GM19099 (cell line): Measurements from ENCODE around the gene FHIP1B.

Source experiments
- POLR2A ChIP-seq: IDR thresholded peaks from 3 replicates; pipeline ENCODE4 v1.6.1; 2011; ENCODE audit warnings: low read depth; ENCODE audit not compliant: insufficient read length; ENCODE audit errors: extremely low read depth

Gene FHIP1B

DNA sequence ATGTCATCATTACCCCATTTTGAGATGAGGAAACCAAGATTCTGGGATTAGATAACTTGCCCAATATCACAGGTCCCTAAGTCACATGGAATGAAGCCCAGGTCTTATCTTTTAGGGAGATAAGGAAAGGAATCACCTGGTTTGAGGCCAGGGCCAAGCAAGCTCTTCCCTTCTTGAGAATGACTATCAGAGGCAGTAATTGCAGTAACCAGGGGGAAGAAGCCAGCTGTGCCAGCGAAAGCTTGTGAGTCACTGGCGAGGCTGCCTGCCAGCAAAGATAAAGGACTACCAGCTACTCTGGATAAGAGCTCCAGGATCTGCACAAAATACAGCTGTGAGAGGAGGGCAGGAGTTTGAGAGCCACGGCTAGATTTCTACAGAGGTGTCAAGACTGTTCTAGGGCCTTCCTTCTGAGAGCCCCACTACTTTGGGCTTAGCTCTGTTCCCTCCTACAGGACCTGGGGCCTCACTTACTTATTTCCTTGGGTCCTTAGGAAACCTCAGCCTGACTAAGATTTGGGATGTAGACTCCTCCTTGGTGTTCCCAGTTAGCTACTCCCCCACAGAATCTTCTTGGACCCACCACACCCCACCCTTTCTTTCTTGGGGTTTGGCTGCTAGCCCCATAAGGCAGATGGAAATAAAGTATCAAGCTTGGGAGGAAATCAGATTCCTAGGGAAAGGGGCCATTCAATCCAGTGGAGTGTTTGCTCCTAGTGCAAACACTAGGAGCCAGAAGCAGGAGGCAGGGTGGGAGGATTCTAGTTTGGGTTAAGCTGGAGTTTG, 15.5 kb upstream of the FHIP1B start:
- TF ChIP-seq POLR2A, result no peak

DNA sequence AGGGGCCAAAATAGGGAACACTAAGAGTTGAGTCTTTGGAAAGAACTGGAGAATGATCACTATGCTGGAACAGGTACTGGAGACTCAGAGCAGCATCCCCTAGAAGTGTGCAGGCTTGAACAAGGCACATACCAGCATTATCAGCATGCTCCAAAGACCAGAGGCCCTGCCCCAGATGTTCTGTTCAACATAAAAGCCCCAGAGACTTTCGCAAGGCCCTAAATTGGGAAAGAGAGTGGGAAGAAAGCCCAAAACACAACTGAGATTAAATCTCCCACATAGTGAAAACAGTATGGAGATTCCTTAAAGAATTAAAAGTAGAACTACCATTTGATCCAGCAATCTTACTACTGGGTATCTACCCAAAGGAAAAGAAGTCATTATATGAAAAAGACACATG, 13.8 kb upstream of the FHIP1B start:
- no peak for TF ChIP-seq POLR2A

DNA sequence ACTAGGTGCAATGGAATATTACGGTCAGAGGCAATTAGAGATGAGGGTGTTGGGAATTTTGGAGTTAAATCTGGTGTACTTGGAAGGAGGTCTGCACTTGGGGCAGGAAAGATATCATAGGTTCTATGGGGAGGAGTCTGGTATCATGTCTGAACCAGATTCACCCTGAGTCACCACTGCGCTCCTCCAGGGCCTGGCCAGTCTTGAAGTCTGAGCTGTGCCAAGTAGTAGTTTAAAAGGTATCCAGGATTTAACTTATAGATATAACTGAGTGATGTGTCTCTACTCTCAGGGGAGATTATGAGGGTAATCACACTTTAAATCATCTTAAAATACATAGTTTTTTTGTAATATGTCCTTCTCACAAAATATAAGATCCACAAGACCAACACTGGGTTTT, 11.1 kb upstream of the FHIP1B start:
- no peak for TF ChIP-seq POLR2A

DNA sequence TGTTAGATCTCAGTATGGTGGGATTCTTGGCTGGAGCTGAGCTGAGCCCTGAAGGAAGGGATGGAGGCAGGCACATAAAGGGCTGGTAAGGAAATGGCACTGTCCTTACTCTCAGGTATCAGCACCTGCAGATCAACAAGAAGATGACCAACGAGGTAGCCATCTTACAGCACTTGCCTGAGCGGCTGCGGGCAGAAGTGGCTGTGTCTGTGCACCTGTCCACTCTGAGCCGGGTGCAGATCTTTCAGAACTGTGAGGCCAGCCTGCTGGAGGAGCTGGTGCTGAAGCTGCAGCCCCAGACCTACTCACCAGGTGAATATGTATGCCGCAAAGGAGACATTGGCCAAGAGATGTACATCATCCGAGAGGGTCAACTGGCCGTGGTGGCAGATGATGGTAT, 6.9 kb upstream of the FHIP1B start:
- TF ChIP-seq POLR2A, result no peak

DNA sequence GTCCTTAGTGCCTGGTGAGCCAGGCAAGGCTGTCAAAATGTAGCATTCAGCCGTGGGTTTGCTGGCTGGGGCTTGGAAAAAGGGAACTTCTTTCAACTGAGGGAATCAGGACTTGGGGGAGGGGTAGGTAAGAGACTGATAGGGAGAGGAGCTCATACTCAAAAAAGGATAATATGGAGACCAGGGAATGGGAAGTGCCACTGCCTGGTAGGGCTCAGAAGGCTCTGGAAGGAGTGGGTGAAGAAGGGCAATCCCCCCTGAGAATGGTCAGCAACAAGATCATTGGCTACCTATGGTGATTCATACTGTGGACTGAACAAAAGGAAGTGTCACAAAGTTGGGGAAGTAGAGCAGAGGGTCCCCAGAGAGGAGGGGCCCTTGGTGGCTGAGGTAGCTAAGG, 6.3 kb upstream of the FHIP1B start:
- no peak for TF ChIP-seq POLR2A

DNA sequence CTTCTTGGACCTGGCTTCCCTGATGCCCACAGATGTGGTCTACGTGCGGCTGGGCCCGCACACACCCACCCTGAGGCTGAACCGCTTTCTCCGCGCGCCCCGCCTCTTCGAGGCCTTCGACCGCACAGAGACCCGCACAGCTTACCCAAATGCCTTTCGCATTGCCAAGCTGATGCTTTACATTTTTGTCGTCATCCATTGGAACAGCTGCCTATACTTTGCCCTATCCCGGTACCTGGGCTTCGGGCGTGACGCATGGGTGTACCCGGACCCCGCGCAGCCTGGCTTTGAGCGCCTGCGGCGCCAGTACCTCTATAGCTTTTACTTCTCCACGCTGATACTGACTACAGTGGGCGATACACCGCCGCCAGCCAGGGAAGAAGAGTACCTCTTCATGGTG, 5.7 kb upstream of the FHIP1B start:
- no peak for TF ChIP-seq POLR2A

DNA sequence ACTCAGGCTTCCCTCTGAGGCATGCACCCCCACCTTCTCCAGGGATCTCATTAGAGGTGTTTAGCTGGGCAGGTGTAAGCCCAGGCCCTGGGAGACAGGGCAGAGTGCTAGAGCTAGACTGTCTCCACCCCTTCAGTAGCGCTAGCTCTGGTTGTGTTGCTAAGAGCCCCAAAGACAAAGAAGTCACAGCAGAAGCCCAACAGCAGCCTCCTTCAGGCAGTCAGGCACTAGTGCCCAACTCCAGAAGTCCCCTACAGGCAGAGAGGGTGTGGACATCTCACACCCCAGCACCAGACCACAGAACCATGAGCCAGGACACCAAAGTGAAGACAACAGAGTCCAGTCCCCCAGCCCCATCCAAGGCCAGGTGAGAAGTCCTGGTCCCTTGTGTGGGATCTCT, 4.5 kb upstream of the FHIP1B start, which contains the start of gene CNGA4:
Gene CNGA4, plus strand, starts transcription at position 188 of the 400 bp plus-strand sequence. Its CDS starts 118 bp downstream, at position 306.
- no peak for TF ChIP-seq POLR2A

DNA sequence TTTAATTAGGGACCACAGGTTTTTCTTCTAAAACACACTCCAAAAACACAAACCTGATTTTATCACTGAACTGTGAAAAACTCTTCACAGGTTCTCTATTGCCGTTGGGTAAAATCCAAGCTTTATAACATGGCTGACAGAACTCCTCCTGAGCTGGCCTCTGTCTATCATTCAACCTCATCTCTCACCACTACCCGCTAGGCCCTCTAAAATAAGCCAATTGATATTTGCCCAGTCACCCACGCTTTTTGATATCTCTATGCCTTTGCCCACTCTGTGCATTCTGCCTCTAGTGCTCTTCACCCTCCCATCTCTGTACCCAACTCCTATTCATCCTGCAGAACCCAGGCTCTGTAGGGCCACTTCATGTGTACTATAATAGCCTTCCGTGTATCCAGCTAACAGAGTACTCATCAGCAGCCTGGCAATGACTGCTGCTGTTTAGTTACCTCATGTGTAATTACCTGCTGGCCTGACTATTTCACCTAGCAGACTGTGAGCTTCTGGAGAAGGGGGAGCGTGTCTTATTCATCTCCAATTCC, 3.4 kb upstream of the FHIP1B start:
- TF ChIP-seq POLR2A, result no peak

DNA sequence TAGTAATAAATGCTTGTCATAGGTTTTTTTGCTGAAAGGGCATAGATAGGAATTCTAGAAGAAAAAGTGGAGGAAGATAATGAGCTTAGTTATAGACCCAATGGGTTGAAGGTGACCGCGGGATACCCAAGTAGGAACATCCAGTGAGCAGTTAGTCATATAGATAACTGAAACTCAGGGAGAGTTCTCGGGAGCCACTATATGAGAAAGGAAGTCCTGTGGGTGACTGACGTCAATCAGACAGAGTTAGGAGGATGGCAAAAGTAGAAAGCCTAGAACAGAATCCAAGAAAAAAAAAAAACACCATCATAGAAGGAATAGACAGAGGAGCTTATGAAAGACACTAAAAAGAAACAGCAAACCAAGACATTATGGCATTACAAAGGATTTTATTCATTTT, 2.8 kb upstream of the FHIP1B start:
- no peak for TF ChIP-seq POLR2A

DNA sequence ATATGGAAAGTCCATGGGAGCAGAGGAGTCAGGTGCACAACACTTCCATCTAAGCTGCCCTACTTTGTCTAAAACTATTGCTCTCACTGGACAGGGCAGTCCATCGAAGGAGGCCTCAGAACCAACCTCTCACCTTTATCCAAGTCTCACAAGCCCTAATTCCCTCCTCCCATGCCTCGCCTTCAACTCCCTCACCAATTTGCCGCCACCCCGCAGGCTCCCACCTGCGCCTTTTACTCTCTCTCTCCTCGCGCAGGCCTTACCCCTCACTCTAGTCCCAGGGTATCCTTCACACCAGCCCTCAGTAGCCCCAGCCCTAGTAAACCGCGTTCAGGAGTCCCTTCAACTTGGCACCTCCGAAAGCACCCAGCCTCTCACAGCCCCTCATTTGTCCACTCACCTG, 451 bp downstream of the FHIP1B start:
- TF ChIP-seq POLR2A, result no peak

DNA sequence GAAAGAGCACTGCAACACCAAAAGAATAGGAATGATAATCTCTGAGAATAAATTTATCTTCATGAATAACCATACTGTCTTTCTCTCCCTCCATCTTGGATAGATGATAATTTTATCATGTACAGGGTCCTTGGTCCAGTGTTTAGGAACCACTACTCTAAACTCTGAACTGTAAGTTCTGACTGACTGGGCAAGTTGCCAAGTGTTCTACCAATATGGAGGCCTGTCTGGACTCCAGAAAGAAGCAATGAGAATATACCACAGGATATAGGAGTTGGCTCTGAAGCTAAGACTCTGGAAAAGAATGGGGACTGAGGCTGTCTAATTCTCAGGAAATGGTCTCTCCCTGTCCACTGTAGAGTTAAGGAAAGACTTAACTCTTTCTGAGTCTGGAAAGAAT, 1.5 kb downstream of the FHIP1B start:
- no peak for TF ChIP-seq POLR2A

DNA sequence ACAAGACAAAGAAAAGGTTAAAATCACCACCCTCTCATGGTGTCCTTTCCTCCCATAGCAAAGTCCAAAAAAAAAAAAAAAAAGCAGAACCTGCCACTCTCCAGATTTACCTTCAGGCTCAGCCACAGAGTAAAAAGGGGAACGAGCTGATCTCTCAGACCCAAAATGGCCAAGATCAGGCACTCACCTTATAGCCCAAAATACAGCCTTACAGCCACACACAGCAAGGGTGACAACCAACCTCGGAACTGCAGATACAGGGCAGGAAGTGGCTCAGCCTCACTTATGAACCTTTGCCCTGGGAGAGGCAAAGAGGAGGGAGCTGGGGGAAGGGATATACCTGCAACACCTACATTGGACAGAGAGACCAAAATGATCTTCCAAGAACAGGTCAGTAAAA, 4.5 kb downstream of the FHIP1B start:
- no peak for TF ChIP-seq POLR2A

DNA sequence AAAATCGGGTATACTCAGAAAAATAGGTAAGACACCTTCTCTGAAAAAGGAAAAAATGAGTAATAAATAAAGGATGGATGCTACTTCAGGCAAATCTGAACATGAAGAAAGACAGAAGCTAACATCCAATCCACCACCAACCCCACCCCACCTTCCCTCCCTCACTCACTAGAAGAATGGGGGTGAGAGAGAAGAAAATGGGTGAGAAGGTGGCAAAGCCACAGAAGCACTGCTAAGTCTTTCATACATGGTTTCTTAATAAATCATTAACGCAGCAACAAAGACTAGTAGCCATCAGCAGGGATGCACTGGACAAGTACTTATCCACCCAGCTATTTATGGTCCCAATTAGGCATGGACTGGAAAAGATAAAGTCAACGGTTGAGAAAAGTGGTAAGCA, 5.9 kb downstream of the FHIP1B start:
- TF ChIP-seq POLR2A, result no peak

DNA sequence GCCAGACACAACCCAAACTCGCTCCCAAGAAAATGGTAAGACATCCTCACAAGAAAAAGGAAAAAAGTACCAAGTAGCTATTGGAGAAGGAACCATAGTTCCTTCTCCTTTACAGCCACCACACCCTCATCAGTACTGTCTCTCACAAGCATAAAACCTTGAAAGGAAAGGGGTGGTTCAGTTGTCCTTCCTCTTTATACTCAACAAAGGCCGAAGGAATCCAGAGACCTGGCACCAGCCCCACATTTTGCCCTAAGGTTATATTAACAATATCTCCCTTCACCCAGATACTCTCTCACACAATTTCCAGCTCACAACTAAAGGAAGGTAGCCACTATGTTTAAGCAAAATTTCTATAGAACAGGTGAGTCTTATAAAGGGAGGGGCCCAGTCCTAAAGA, 8.5 kb downstream of the FHIP1B start:
- no peak for TF ChIP-seq POLR2A

DNA sequence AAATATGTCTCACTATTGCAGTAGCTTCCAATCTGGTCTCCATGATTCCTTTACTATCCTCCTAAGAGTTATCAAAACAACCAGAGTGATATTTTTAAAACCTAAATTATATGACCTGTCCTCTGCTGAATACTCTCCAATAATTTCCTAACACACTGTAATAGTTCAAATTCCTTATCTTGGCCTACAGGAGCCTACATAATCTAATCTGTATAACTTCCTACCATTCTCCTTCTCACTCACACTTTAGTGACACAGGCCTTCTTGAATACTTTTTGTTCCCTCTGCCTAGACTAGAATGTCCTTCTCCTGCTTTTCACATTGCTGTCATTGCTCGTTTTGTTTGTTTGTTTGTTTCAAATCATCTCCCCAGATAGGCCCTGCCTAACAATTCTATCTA, 9.4 kb downstream of the FHIP1B start:
- no peak for TF ChIP-seq POLR2A

DNA sequence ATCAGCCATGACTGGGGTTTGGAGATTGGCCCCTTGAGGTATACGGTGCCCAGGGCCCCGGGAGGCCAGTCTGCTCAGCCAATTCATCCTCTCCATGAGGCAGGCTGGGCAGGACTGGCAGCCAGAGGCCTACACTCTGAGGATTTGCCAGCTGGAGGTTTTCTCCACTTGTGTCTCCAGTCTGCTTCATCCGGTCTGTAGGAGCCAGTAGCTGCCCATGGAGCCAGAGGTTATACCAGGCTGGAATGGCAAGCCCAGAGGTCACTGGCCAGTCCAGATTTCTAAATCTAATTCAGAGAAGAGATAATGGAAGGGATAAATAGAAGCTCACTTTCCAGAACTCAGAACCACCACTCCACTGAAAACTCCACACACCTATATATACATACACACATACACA, 10.0 kb downstream of the FHIP1B start:
- TF ChIP-seq POLR2A, result no peak

DNA sequence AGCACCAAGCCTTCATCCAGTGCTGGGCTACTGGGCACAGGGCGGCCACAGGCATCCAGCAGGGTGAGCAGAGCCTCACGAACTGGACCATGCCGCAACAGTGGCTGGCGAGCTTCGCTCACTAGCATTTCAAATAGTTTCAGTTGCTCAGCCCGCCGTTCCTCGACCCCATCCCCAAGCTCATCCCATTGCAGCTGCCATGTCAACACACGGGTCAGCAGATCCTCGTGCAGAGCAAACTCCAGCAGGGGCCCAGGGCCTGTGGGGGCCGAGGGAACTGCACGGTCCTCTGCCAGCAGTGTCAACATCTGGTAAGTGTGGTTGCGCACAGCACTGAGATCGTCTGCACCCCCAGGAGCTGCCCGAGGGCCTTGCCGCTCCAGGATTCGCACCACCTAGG, 10.6 kb downstream of the FHIP1B start:
- TF ChIP-seq POLR2A, result no peak
